Activated naive CD8-positive, alpha-beta T cell (primary cell): ENCODE results near the gene ZBTB34.
A peak's percentile ranks its signal among the peaks of the same experiment; 100 is the strongest.
"Not testable (repeated sequence)": the region's sequence is repeated elsewhere in the genome, so short reads cannot be mapped to it uniquely, and the experiment has no call there.

ENCODE experiments used
- H3K27ac Mint-ChIP-seq: one replicate; pipeline ENCODE4 v1.8.0; 2021; ENCODE audit warnings: mixed read lengths
- H3K27me3 Mint-ChIP-seq: one replicate; pipeline ENCODE4 v1.8.0; 2021; ENCODE audit warnings: mixed read lengths
- H3K36me3 Mint-ChIP-seq: one replicate; pipeline ENCODE4 v1.8.0; 2021; ENCODE audit warnings: mixed read lengths
- H3K4me1 Mint-ChIP-seq: one replicate; pipeline ENCODE4 v1.8.0; 2021; ENCODE audit warnings: low read depth, mixed read lengths
- H3K4me3 Mint-ChIP-seq: one replicate; pipeline ENCODE4 v1.8.0; 2021; ENCODE audit warnings: mild to moderate bottlenecking, mixed read lengths
- H3K9me3 Mint-ChIP-seq: one replicate; pipeline ENCODE4 v1.8.0; 2021; ENCODE audit warnings: low read depth, mixed read lengths

ZBTB34 gene, protein sequence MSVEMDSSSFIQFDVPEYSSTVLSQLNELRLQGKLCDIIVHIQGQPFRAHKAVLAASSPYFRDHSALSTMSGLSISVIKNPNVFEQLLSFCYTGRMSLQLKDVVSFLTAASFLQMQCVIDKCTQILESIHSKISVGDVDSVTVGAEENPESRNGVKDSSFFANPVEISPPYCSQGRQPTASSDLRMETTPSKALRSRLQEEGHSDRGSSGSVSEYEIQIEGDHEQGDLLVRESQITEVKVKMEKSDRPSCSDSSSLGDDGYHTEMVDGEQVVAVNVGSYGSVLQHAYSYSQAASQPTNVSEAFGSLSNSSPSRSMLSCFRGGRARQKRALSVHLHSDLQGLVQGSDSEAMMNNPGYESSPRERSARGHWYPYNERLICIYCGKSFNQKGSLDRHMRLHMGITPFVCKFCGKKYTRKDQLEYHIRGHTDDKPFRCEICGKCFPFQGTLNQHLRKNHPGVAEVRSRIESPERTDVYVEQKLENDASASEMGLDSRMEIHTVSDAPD

DNA sequence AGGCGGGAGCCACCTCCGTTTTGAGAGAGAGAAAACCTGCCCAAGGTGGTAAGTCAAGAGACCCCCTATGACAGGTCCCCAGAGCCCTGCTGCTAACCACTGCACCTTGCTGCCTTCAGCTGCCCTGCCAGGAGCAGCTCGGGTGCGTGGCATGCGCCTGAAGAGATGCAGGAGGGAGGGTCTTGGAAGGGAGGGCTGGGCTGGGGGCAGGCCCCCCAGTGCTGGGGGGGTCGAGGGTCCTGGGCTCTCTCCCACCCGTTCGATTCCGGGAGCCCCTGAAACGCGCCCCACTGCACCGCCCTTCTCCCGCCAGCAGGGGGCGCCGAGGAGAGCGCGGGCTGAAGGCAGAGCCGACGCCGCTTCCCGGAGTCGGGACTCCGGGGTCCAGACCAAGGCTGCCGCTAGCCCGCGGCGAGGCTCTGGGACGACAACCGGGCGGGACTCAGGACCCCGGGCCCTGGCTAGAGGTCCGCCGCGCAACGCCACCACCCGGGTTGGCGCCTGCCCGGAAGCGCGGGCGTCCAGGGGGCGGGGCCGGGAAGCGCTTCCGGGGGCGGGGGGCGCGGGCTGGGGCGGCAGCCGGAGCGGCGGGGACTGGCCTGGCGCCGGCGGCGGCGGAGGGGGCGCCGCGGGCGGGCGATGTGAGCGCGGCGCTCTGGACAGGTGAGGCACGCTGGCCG, at the start of gene ZBTB34:
Gene ZBTB34 (plus strand): TSS at position 563 of the 680 bp plus-strand sequence. CDS start 18,761 bp downstream, outside the sequence.
- peak within 1 kb of the TSS; percentile 81 for H3K27ac Mint-ChIP-seq
- H3K4me1 Mint-ChIP-seq: peaks cover 28% of the 10 kb centered on the region
- no peaks in the 10 kb centered on the region for H3K27me3 Mint-ChIP-seq
- peak within 1 kb of the TSS; percentile 89 for H3K4me3 Mint-ChIP-seq
- peaks cover 2% of the 10 kb centered on the region for H3K36me3 Mint-ChIP-seq
- H3K9me3 Mint-ChIP-seq: no peaks in the 10 kb centered on the region

DNA sequence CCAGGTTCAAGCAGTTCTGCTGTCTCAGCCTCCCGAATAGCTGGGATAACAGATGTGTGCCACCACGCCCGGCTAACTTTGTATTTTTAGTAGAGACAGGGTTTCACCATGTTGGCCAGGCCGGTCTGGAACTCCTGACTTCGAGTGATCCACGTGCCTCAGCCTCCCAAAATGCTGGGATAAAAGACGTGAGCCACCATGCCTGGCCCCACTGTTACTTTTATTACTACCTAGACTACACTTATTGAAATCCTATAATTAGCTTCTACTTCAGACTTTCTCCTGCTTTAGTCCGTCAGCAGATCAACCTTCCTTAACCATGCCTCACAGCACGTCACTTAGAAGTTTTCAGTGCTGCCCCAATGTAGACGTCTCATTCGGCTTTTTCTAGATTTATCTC, 47.4 kb upstream of the ZBTB34 start:
- peaks cover 30% of the 10 kb centered on the region for H3K36me3 Mint-ChIP-seq
- H3K4me1 Mint-ChIP-seq: peaks cover 42% of the 10 kb centered on the region
- peaks cover 8% of the 10 kb centered on the region for H3K9me3 Mint-ChIP-seq
- H3K4me3 Mint-ChIP-seq: no peak overlapping the region
- no peaks in the 10 kb centered on the region for H3K27me3 Mint-ChIP-seq
- no peak overlapping the region for H3K27ac Mint-ChIP-seq

DNA sequence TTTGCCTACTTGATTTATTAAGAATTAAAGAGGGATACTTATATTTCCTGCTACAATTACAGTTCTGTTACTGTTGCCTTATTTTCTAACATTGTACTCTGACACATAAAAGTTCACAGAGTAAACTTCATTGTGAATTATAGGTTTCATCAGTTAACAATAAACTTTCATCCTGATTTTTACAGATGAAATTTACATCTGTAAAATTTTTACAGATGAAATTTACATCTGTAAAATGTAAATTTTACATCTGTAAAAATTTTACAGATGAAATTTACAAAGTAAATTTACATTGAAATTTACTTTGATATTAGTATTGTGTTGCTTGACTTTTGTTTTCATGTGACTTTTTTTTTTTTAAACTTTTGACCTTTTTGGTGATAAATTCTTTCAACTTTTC, 46.3 kb upstream of the ZBTB34 start:
- Mint-ChIP-seq H3K36me3 (peaks cover 36% of the 10 kb centered on the region), H3K27me3 (no peaks in the 10 kb centered on the region), H3K27ac (no peak overlapping the region), H3K4me3 (no peak overlapping the region), H3K9me3 (peaks cover 14% of the 10 kb centered on the region), H3K4me1 (peaks cover 39% of the 10 kb centered on the region)

DNA sequence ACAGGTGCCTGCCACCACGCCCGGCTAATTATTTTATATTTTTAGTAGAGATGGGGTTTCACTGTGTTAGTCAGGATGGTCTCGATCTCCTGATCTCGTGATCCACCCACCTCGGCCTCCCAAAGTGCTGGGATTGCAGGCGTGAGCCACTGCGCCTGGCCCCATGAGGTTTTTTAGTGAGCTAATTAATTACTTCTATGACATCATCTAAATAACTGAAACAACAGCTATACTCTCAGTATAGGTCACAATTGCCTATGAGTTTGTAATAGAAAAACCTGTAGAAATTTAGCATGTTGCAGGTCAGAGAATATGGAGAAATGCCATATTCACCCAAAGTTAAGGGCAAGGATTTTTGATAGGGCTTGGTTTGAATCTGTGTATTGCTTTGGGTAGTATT, 42.8 kb upstream of the ZBTB34 start:
- Mint-ChIP-seq H3K4me1 (peaks cover 44% of the 10 kb centered on the region), H3K9me3 (peaks cover 14% of the 10 kb centered on the region), H3K36me3 (peaks cover 39% of the 10 kb centered on the region)
- H3K27me3 Mint-ChIP-seq, H3K4me3 Mint-ChIP-seq, H3K27ac Mint-ChIP-seq: not testable (repeated sequence)

DNA sequence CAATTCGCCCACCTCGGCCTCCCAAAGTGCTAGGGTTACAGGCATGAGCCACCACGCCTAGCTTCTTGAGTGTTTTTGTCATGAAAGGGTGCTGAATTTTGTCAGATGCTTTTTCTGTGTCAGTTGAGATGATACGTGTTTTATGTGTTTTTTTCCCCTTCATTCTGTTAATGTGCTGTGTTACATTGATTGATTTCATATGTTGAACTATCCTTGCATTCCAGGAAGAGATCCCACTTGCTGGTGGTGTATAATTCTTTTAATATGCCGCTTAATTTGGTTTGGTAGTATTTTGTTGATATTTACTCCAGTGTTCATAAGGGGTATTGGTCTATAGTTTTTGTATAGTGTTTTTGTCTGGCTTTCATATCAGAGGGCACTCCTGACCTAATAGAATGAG, 42.0 kb upstream of the ZBTB34 start:
- no peak overlapping the region for H3K27ac Mint-ChIP-seq
- H3K4me1 Mint-ChIP-seq: peaks cover 44% of the 10 kb centered on the region
- peaks cover 14% of the 10 kb centered on the region for H3K9me3 Mint-ChIP-seq
- H3K27me3 Mint-ChIP-seq: no peaks in the 10 kb centered on the region
- H3K4me3 Mint-ChIP-seq: no peak overlapping the region
- peaks cover 34% of the 10 kb centered on the region for H3K36me3 Mint-ChIP-seq

DNA sequence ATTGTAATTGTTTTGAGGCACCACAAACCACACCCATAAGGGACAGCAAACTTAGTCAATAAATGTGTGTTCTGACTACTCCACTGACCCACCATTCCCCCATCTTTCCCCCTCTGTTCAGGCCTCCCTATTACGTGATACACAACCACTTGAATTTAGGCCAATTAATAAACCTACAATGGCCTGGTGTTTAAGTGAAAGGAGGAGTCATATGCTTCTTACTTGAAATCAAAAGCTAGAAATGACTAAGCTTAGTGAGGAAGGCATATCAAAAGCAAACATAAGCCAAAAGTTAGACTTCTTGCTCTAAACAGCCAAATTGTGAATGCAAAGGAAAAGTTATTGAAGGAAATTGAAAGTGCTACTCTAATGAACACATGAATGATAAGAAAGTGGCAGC, 41.0 kb upstream of the ZBTB34 start:
- H3K9me3 Mint-ChIP-seq: peaks cover 14% of the 10 kb centered on the region
- H3K36me3 Mint-ChIP-seq: peaks cover 31% of the 10 kb centered on the region
- peaks cover 47% of the 10 kb centered on the region for H3K4me1 Mint-ChIP-seq
- no peaks in the 10 kb centered on the region for H3K27me3 Mint-ChIP-seq
- H3K27ac Mint-ChIP-seq: no peak overlapping the region
- H3K4me3 Mint-ChIP-seq: no peak overlapping the region

DNA sequence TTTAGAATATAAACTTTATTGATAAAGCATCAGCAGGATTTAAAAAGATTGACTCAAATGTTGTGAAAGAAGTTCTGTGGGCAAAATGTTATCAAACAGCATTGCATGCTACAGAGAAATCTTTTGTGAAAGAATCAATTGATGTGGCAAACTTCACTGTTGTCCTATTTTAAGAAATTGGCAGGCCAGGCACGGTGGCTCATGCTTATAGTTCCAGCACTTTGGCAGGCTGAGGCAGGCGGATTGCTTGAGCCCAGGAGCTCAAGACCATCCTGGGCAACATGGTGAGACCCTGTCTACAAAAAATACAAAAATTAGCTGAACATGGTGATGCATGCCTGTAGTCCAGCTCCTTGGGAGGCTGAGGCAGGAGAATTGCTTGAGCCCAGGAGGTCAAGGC, 38.2 kb upstream of the ZBTB34 start:
- Mint-ChIP-seq H3K4me1 (peaks cover 46% of the 10 kb centered on the region), H3K27ac (no peak overlapping the region), H3K4me3 (no peak overlapping the region), H3K36me3 (peaks cover 22% of the 10 kb centered on the region), H3K27me3 (no peaks in the 10 kb centered on the region), H3K9me3 (peaks cover 6% of the 10 kb centered on the region)

DNA sequence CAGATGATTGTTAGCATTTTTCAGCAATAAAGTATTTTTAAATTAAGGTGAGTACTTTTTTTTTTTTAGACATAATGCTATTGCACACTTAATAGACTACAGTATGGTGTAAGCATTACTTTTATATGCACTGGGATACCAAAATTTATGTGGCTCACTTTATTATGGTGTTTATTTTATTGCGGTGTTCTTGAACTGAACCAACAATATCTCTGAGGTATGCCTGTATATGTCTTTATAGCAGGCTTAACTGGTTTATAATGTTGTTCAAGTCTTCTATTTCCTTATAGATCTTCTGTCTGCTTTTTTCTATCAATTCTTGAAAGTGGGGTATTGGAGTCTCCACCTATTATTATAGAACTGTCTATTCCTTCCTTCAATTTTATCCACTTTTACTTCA, 37.6 kb upstream of the ZBTB34 start:
- H3K4me1 Mint-ChIP-seq: peaks cover 46% of the 10 kb centered on the region
- H3K9me3 Mint-ChIP-seq: peaks cover 6% of the 10 kb centered on the region
- no peak overlapping the region for H3K4me3 Mint-ChIP-seq
- H3K27me3 Mint-ChIP-seq: no peaks in the 10 kb centered on the region
- H3K36me3 Mint-ChIP-seq: peaks cover 22% of the 10 kb centered on the region
- H3K27ac Mint-ChIP-seq: no peak overlapping the region

DNA sequence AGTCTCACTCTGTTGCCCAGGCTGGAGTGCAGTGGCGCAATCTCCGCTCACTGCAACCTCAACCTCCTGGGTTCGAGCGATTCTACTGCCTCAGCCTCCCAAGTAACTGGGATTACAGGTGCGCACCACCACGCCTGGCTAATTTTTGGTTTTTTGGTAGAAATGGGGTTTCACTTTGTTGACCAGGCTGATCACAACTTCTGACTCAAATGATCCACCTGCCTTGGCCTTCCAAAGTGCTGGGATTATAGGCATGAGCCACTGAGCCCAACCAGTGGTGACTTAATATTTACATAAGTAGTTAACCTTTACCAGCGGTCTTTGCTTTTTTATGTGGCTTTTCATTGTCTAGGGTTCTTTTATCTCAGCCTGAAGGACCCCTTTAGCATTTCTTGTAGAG, 36.4 kb upstream of the ZBTB34 start:
- H3K27ac Mint-ChIP-seq, H3K4me3 Mint-ChIP-seq, H3K27me3 Mint-ChIP-seq, H3K9me3 Mint-ChIP-seq: not testable (repeated sequence)
- Mint-ChIP-seq H3K36me3 (peaks cover 16% of the 10 kb centered on the region), H3K4me1 (peaks cover 44% of the 10 kb centered on the region)

DNA sequence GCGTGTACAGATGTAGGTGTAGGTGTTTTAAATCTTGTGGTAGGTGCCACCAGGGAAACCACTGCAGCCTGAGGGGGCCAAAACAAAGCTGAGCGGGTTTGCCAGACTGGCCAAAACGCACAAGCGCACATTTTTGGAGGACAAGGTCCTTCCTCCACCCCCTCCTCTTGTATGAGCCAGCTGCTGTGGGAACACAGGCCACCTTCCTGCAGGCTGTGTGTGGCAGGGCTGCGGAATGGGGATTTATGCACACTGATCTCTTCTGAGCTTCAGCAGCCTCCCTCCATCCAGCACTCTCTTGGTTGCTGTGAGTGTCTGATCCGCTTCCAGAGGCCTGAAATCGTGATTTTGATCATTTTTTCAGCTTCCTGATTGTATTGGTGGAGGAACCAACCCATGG, 33.2 kb upstream of the ZBTB34 start:
- Mint-ChIP-seq H3K27ac (no peak overlapping the region), H3K4me1 (peaks cover 38% of the 10 kb centered on the region), H3K27me3 (no peaks in the 10 kb centered on the region), H3K36me3 (peaks cover 8% of the 10 kb centered on the region), H3K9me3 (no peaks in the 10 kb centered on the region), H3K4me3 (no peak overlapping the region)

DNA sequence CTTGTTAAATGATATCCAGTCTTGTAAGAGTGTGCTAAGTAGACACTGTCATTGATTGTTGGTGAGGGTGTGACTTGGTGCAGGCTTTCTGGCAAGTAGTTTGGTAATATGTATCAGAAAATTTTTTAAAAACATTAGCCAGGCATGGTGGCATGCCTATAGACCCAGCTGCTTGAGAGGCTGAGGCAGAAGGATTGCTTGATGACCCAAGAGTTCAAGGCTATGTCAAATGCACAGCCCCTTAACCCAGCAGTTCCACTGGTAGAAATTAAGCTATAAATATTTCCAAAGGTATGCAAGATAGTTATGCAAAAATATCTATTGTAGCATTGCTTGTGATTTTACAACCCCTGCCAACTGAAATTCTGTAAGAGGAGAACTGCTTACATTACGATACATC, 31.4 kb upstream of the ZBTB34 start:
- H3K4me1 Mint-ChIP-seq: peaks cover 34% of the 10 kb centered on the region
- peaks cover 13% of the 10 kb centered on the region for H3K36me3 Mint-ChIP-seq
- H3K4me3 Mint-ChIP-seq: no peak overlapping the region
- no peaks in the 10 kb centered on the region for H3K27me3 Mint-ChIP-seq
- no peaks in the 10 kb centered on the region for H3K9me3 Mint-ChIP-seq
- no peak overlapping the region for H3K27ac Mint-ChIP-seq

DNA sequence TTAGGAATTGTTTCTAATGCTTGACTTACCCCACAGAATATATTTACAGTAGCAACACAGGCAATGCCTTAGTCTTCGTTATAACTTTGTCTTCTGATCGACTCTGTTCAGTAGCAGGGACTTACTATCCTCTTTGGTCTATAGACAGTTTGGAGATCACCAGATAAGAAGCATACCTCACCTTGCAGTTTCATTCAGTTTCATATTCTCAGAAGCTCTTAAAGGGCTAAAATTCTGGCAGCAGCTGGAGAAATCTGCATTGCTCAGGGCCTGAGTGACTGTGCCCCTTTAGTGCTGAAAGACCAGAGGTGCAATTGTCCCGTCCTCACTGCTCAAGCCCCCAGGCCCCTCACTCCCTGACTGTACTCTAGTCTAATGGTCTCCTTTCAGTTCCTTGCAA, 29.6 kb upstream of the ZBTB34 start:
- peaks cover 31% of the 10 kb centered on the region for H3K4me1 Mint-ChIP-seq
- no peaks in the 10 kb centered on the region for H3K9me3 Mint-ChIP-seq
- peaks cover 14% of the 10 kb centered on the region for H3K36me3 Mint-ChIP-seq
- no peak overlapping the region for H3K27ac Mint-ChIP-seq
- H3K4me3 Mint-ChIP-seq: no peak overlapping the region
- no peaks in the 10 kb centered on the region for H3K27me3 Mint-ChIP-seq

DNA sequence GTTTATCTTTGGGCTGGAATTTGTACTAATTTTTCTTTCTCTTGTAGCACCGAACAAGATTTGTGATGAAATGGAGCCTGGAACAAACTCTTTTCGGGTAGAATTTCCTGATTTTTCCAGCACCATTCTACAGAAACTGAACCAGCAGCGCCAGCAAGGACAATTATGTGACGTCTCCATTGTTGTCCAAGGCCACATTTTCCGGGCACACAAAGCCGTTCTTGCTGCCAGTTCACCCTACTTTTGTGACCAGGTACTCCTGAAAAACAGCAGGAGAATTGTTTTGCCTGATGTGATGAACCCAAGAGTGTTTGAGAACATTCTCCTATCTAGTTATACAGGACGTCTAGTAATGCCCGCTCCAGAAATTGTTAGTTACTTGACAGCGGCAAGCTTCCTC, 28.0 kb upstream of the ZBTB34 start:
- H3K9me3 Mint-ChIP-seq: no peaks in the 10 kb centered on the region
- H3K27ac Mint-ChIP-seq: no peak overlapping the region
- H3K4me3 Mint-ChIP-seq: no peak overlapping the region
- H3K4me1 Mint-ChIP-seq: peaks cover 31% of the 10 kb centered on the region
- no peaks in the 10 kb centered on the region for H3K27me3 Mint-ChIP-seq
- H3K36me3 Mint-ChIP-seq: peaks cover 13% of the 10 kb centered on the region

DNA sequence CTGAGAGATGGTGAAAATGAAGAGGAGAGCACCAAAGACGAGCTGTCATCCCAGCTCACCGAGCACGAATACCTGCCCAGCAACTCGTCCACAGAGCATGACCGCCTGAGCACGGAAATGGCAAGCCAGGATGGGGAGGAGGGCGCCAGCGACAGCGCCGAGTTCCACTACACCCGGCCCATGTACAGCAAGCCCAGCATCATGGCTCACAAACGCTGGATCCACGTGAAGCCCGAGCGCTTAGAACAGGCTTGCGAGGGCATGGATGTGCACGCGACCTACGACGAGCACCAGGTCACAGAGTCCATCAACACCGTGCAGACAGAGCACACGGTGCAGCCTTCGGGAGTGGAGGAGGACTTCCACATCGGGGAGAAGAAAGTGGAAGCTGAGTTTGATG, 27.4 kb upstream of the ZBTB34 start:
- Mint-ChIP-seq H3K36me3 (peaks cover 13% of the 10 kb centered on the region), H3K9me3 (no peaks in the 10 kb centered on the region), H3K27me3 (no peaks in the 10 kb centered on the region), H3K4me1 (peaks cover 36% of the 10 kb centered on the region), H3K4me3 (no peak overlapping the region), H3K27ac (no peak overlapping the region)

DNA sequence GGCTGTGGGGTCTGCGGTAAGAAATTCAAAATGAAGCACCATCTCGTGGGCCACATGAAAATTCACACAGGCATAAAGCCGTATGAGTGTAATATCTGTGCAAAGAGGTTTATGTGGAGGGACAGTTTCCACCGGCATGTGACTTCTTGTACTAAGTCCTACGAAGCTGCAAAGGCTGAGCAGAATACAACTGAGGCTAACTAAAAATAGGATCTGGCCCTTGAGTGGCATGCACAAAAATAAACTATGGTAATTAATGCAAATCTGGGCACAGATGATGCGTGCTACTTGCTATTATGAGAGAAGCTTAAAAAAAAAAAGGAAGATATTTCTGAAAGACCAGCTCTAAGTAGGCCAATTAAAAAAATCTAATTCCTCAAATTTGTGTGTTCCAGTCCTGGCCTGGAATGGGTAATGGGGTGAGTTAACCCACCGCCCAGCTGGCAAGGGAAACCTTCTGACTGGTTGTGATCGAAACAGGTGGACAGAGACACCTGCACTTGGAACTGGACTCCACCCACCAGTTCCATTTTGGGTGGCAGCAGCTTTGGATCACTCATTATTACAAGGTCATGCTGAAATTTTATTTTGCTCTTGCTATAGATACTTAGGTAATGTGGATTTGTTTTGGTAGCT, 26.6 kb upstream of the ZBTB34 start:
- peaks cover 34% of the 10 kb centered on the region for H3K4me1 Mint-ChIP-seq
- H3K9me3 Mint-ChIP-seq: no peaks in the 10 kb centered on the region
- no peak overlapping the region for H3K27ac Mint-ChIP-seq
- H3K27me3 Mint-ChIP-seq: no peaks in the 10 kb centered on the region
- H3K36me3 Mint-ChIP-seq: peaks cover 13% of the 10 kb centered on the region
- H3K4me3 Mint-ChIP-seq: no peak overlapping the region
